ENCODE results near the gene SFXN5.

DNA sequence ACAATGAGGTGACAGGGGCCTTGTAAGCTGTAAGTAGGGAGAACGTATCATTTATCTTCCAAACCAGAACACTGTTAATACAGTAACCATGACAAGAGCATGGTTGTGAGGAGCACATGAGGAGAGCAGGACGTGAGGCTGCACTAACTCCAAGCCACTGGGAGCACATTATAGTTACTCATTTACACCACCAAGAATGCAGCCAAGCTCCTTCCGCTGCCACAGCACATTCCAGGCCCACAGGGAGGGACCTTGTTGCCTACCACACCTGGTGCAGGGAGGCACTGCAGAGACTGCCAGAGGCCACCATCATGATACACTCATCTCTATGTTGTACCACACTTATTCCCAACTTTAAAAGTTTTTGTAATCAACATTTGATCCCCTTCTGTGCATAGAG lies 13.5 kb upstream of the SFXN5 start:
- TF ChIP-seq, protein P1, sequence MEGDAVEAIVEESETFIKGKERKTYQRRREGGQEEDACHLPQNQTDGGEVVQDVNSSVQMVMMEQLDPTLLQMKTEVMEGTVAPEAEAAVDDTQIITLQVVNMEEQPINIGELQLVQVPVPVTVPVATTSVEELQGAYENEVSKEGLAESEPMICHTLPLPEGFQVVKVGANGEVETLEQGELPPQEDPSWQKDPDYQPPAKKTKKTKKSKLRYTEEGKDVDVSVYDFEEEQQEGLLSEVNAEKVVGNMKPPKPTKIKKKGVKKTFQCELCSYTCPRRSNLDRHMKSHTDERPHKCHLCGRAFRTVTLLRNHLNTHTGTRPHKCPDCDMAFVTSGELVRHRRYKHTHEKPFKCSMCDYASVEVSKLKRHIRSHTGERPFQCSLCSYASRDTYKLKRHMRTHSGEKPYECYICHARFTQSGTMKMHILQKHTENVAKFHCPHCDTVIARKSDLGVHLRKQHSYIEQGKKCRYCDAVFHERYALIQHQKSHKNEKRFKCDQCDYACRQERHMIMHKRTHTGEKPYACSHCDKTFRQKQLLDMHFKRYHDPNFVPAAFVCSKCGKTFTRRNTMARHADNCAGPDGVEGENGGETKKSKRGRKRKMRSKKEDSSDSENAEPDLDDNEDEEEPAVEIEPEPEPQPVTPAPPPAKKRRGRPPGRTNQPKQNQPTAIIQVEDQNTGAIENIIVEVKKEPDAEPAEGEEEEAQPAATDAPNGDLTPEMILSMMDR (conservative IDR thresholded peaks at IDR 0.05 in 1 of 2, IDR thresholded peaks at IDR 0.05 in 1 of 2; ENCODE audit: low read depth in 1 of 2, low read length in 2 of 2): no peak
- TF ChIP-seq EZH2 (IDR thresholded peaks at IDR 0.05; ENCODE audit: low read length, missing control alignments): no peak

All from fibroblast of lung (primary cell).